Ovary (tissue), 9 donors: ENCODE data around the gene ITLN2. TPM values are rescaled to one million over a fixed set of nuclear protein-coding genes. Genes with fewer than 3 reads are reported as not detected.

ENCODE experiments used
- DNase-seq, 5 donors: peaks; one replicate each; pipeline ENCODE4 v3.0.0-alpha.2; 2019 to 2020
- H3K27ac ChIP-seq, 2 donors: fragments of 200-600 bp; one replicate each; pipeline versions ENCODE4 v1.5.1 to v1.8.0; 2019 to 2022
- H3K27me3 ChIP-seq: fragments of 200-600 bp; one replicate; pipeline ENCODE4 v1.8.0; 2022
- H3K36me3 ChIP-seq: fragments of 200-600 bp; sonication (generic); one replicate; pipeline ENCODE4 v1.5.1; 2019
- H3K4me1 ChIP-seq: one replicate; pipeline ENCODE4 v1.8.1; 2013; ENCODE audit warnings: mild to moderate bottlenecking, moderate library complexity; ENCODE audit not compliant: insufficient read depth
- H3K4me3 ChIP-seq: fragments of 200-600 bp; sonication (generic); one replicate; pipeline ENCODE4 v1.5.1; 2017
- H3K9me3 ChIP-seq, 2 donors: fragments of 200-600 bp in 1 of 2; sonication (generic) in 1 of 2; one replicate each; pipeline versions ENCODE4 v1.5.1 to v1.8.1; 2013 to 2019; ENCODE audit warnings: mild to moderate bottlenecking in 1 of 2, moderate library complexity in 1 of 2
- CTCF ChIP-seq, 3 donors: fragments of 450-650 bp in 2 of 3; fragments of 200-600 bp in 1 of 3; IDR thresholded peaks; one replicate each; pipeline versions ENCODE4 v1.5.1 to v1.8.0; 2016 to 2022; ENCODE audit warnings: antibody characterized with exemption in 3 of 3, mild to moderate bottlenecking in 1 of 3
- EP300 ChIP-seq: sonication (generic); formaldehyde crosslinking; IDR thresholded peaks from one replicate; pipeline ENCODE4 v1.6.1; 2017; ENCODE audit warnings: antibody characterized with exemption
- POLR2A ChIP-seq: fragments of 450-650 bp; IDR thresholded peaks from one replicate; pipeline ENCODE4 v1.6.1; 2017; ENCODE audit warnings: antibody characterized with exemption, mild to moderate bottlenecking, moderate library complexity
- WGBS, 3 donors: extraction: QIAGEN DNeasy Blood & Tissue Kit in 1 of 3; methylation state at CpG; one replicate each; pipeline versions ENCODE4 v1.1.5 to v1.1.7; 2013 to 2017; 5-methylcytosine and 5-hydroxymethylcytosine counted together
- intact Hi-C, 4 donors: fragments of 100-400 bp; cut with DNase I; formaldehyde crosslinking; loops; one replicate each; pipeline versions ENCODE4 v1.11.0 to v1.15.1; 2022 to 2023
- polyA plus RNA-seq, 2 donors: library from polyadenylated mRNA; stranded (reverse); fragments of 200-250 nt in 1 of 2; fragments of 350-450 nt in 1 of 2; fragmentation: Illumina TruSeq in 1 of 2; extraction: RNeasy Lipid Tissue Mini Kit (QIAGEN cat#74804) in 1 of 2; gene quantifications; one replicate each; pipeline ENCODE4 v1.2.3, GENCODE V29; 2013 to 2014
- total RNA-seq, 7 donors: library from RNA; depleted of rRNA in 2 of 7; stranded (reverse); fragments of >200 nt in 2 of 7; fragmentation: NEBNext Ultra II Directional in 3 of 7; extraction: Animal tissue kit (Norgen Biotek cat#: 25700) in 3 of 7; gene quantifications; one replicate each; pipeline versions ENCODE4 v1.1.0 to v1.2.4, GENCODE V29; 2016 to 2023
- donor health status: DM: no; HTN: no; CAD: no; lungs with moderate emphysema.
- donor health status: DM: no; HTN: no; CAD: no.
- donor health status: Bipolar disorder and iron deficiency.
- donor health status: DM: yes; HTN: yes; CAD: no.
- donor health status: DM: no; HTN: no; CAD: no.
- donor health status: DM: yes; HTN: yes; CAD: no.

The ITLN2 gene
- total and polyA plus RNA-seq, 9 donors, result 0.53 to 7.6 (median 2.3) TPM

DNA sequence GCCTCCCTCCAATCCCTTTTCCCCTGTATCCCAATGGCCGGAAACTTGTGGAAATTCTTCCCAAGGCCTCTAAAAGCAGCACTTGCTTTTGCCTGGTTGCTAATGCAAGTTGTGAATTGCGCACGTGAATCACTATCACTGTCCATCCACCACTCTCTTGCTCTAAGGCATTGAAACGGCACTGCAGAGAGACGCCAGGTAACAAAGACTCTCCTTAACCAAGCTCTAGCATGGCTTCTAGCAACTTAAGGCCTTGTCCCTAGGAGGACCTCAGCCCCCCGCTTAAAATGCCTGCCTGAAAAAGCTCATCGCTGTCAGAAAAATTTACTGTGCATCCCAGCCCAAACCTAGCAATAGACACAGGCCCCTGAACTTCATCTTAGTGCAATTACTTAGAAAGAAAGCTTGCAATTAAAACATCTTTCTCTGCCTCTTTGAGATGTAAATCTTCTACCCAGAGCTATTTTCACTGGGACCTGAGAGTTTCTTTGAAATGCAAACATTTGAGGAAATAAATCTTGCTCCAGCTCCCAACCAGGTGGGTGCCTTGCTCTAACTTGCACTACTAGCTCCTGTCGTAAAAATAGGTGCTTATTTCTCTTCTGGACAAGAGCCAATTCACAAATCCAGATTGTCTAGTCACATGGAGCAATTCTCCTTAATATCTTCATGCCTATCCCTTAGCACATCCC, 32.9 kb upstream of the ITLN2 start:
- no peak for TF ChIP-seq POLR2A
- TF ChIP-seq EP300, result no peak
- TF ChIP-seq CTCF (IDR thresholded peaks at IDR 0.05), result no peak
- WGBS, 3 donors, result 79 to 88% (median 86%) methylated on average over 8 of the region's 8 CpGs
- no peak overlapping the region for H3K4me3 ChIP-seq
- H3K36me3 ChIP-seq, result no peaks in the 10 kb centered on the region
- no peak for DNase-seq
- H3K27me3 ChIP-seq, result no peaks in the 10 kb centered on the region
- intact Hi-C loops, result loop anchor here in 1 of 4 donors (5.0 kb wide), 1 partner anchor 305 kb away; no protein-coding TSS in a partner anchor
- no peaks in the 10 kb centered on the region for H3K4me1 ChIP-seq
- H3K27ac ChIP-seq, result no peak overlapping the region
- no peaks in the 10 kb centered on the region for H3K9me3 ChIP-seq

GRCh38 chr1:160985723-160986122, 31.1 kb upstream of the ITLN2 start:
- H3K4me1 ChIP-seq, result no peaks in the 10 kb centered on the region
- H3K27me3 ChIP-seq, result no peaks in the 10 kb centered on the region
- H3K9me3 ChIP-seq, result no peaks in the 10 kb centered on the region
- intact Hi-C loops, result loop anchor here in 1 of 4 donors (5.0 kb wide), 1 partner anchor 303 kb away; no protein-coding TSS in a partner anchor
- no peak overlapping the region for H3K4me3 ChIP-seq
- TF ChIP-seq POLR2A, result no peak
- no peak for TF ChIP-seq CTCF (IDR thresholded peaks at IDR 0.05)
- no peak for TF ChIP-seq EP300
- H3K27ac ChIP-seq, result no peak overlapping the region
- DNase-seq, result no peak
- WGBS, 3 donors, result 87 to 94% (median 91%) methylated on average over 4 of the region's 4 CpGs
- no peaks in the 10 kb centered on the region for H3K36me3 ChIP-seq

- intact Hi-C loops, result no loop called here
- H3K4me3 ChIP-seq, result no peak overlapping the region
- no peak for TF ChIP-seq CTCF (IDR thresholded peaks at IDR 0.05)
- TF ChIP-seq POLR2A, result no peak
- no peak for TF ChIP-seq EP300
- no peaks in the 10 kb centered on the region for H3K27me3 ChIP-seq
- WGBS, 3 donors, result 12 to 19% (median 19%) methylated on average over 42 of the region's 42 CpGs
- H3K36me3 ChIP-seq, result no peaks in the 10 kb centered on the region
- DNase-seq, result no peak
- H3K27ac ChIP-seq, result no peak overlapping the region
- H3K4me1 ChIP-seq, result no peaks in the 10 kb centered on the region
- no peaks in the 10 kb centered on the region for H3K9me3 ChIP-seq
These were observed 27.2 kb upstream of the ITLN2 start for GRCh38 chr1:160981584-160982411.

- no peak for DNase-seq
- intact Hi-C loops, result no loop called here
- Histone ChIP-seq H3K27me3 (no peaks in the 10 kb centered on the region), H3K27ac (no peak overlapping the region), H3K4me1 (no peaks in the 10 kb centered on the region), H3K4me3 (no peak overlapping the region), H3K36me3 (no peaks in the 10 kb centered on the region), H3K9me3 (no peaks in the 10 kb centered on the region)
- TF ChIP-seq CTCF (IDR thresholded peaks at IDR 0.05) (no peak), POLR2A (no peak), EP300 (no peak)
- 37 to 57% (median 54%) methylated on average over 2 of the region's 2 CpGs for WGBS, 3 donors
These were observed 24.7 kb upstream of the ITLN2 start for GRCh38 chr1:160979286-160979685.
